Measurements from ENCODE around the gene RPGRIP1. TPM values are rescaled to one million over a fixed set of nuclear protein-coding genes. Genes with fewer than 3 reads are reported as not detected.
A peak's percentile ranks its signal among the peaks of the same experiment; 100 is the strongest.

RPGRIP1 gene
- total RNA-seq, 1 experiment from 2014 or later = 0.50 TPM

- Mint-ChIP-seq H3K36me3 (no peaks in the 10 kb centered on the region), H3K4me1 (peaks cover 4% of the 10 kb centered on the region), H3K9me3 (no peaks in the 10 kb centered on the region), H3K4me3 (peak overlapping the region; percentile 20; the same call in 1 of the 2 replicates), H3K27ac (no peak overlapping the region), H3K27me3 (ENCODE audit: low read depth) (peaks cover 7% of the 10 kb centered on the region)
- CTCF ChIA-PET = no interaction called here
- no peak for ATAC-seq
- POLR2A ChIA-PET = interaction anchor here (0.7 to 1.0 kb wide), 2 partner anchors 9 to 113 kb away, joined by 3 read pairs; no protein-coding TSS in a partner anchor
- DNase-seq (ENCODE audit: low spot score) = no peak
- TF ChIP-seq NFATC4 (CRISPR knock-in tag; IDR thresholded peaks at IDR 0.05) (no peak), ZNF138 (CRISPR knock-in tag; conservative IDR thresholded peaks at IDR 0.05) (no peak), ZNF425 (CRISPR knock-in tag; conservative IDR thresholded peaks at IDR 0.05) (no peak), AR (CRISPR knock-in tag; IDR thresholded peaks at IDR 0.05) (no peak), GABPB1 (CRISPR knock-in tag; IDR thresholded peaks at IDR 0.05) (no peak), RORB (CRISPR knock-in tag; IDR thresholded peaks at IDR 0.05) (no peak), OVOL2 (CRISPR knock-in tag; IDR thresholded peaks at IDR 0.05; ENCODE audit: borderline replicate concordance) (no peak), SOX15 (CRISPR knock-in tag; IDR thresholded peaks at IDR 0.05) (no peak), MYBL2 (CRISPR knock-in tag; IDR thresholded peaks at IDR 0.05) (no peak), ZNF263 (CRISPR knock-in tag; IDR thresholded peaks at IDR 0.05; ENCODE audit: low read depth) (no peak), IRF2 (CRISPR knock-in tag; IDR thresholded peaks at IDR 0.05; ENCODE audit: borderline replicate concordance, low read depth) (no peak), ZSCAN18 (CRISPR knock-in tag; IDR thresholded peaks at IDR 0.05) (no peak), EMX1 (CRISPR knock-in tag; IDR thresholded peaks at IDR 0.05) (no peak), HMGA2 (CRISPR knock-in tag; IDR thresholded peaks at IDR 0.05) (no peak), CREM (CRISPR knock-in tag; IDR thresholded peaks at IDR 0.05) (no peak), E2F4 (CRISPR knock-in tag; IDR thresholded peaks at IDR 0.05; ENCODE audit: borderline replicate concordance, low read depth) (no peak), E2F5 (CRISPR knock-in tag; IDR thresholded peaks at IDR 0.05) (no peak), ZBTB21 (CRISPR knock-in tag; IDR thresholded peaks at IDR 0.05; ENCODE audit: borderline replicate concordance) (no peak), CDX4 (CRISPR knock-in tag; IDR thresholded peaks at IDR 0.05; ENCODE audit: borderline replicate concordance) (no peak)
Measured at GRCh38 chr14:21299562-21300130, 19.8 kb downstream of the RPGRIP1 start.

Measured in WTC11 (cell line).